ENCODE results near the gene NES.
A peak's percentile ranks its signal among the peaks of the same experiment; 100 is the strongest.

The NES gene

GRCh38 chr1:156677616-156678596, 699 bp upstream of the NES start:
- DNase-seq: peak; percentile 62

DNA sequence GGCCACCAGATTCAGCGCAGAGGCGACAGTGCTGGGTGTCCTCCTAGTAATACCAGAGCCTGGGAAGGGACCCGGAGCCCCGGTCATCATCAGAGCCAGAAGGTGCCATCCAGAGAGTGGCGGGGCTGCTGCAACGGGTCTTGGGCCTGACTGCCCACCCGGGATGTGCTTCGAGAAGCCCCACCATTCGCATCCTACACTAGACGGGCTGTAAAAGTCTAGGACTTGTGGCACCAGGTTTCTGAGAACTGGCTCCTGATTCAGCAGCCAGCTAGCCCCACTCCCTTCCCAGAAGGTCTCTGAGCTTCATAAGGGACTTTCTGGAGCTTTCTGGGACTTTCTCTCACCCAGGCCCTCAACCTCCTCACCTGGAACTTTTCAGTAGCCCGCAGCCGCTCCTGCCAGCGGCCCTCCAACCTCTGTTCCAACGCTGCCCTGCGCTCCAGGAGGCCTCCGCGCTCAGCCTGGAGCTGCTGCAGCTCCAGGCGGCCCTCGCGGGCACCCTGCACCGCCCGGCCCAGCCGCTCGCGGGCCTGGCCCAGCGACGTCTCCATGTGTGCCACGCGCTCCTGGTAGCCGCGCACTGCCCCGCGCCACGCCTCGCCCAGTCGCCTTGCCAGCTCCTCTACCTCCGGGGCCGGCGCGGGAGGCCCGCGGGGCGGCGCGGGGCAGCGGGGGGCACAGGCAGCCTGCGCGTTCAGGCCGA, 940 bp downstream of the NES start:
- DNase-seq: no peak

DNA sequence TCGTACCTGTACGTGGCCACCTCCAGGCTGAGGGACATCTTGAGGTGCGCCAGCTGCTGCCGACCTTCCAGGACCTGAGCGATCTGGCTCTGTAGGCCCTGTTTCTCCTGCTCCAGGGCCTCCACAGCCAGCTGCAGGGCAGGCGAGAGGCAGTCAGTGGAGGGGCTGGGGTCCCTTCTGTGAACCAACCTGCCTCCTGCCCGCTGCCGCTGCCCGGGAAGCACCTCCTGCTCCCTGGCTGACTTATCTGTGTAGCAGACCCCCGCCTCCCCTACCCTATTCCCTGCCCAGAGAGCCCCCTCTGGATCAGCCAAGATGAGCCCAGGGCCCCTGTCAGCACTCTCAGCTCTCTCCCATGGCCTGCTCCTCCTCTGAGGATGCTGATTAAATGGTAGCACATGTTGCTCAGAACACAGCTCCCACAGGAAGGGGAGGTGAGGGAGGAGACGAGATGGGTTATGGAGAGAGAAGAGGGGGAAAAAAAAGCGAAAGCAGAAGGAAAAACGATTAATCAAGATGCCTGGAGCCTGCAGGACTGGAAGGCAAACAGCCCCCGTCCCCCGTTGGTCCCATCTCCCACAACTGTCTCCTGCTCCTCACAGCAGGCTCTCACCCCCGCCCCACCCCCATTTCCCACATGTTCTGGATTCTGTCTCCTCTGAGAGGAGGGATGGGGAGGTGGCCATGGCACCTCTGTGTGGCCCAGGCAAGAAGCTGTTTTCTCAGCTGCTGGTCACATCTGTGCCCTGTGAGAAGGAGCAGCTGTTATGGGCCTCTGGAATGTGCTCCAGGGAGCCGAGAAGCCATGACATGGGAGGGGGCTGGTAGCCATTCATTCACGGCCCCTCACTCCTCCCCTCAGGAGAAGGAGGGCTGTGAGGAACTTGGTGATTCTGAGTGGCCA, 1.7 kb downstream of the NES start:
- no peak for DNase-seq

GRCh38 chr1:156673387-156674121, 3.7 kb downstream of the NES start:
- no peak for DNase-seq

DNA sequence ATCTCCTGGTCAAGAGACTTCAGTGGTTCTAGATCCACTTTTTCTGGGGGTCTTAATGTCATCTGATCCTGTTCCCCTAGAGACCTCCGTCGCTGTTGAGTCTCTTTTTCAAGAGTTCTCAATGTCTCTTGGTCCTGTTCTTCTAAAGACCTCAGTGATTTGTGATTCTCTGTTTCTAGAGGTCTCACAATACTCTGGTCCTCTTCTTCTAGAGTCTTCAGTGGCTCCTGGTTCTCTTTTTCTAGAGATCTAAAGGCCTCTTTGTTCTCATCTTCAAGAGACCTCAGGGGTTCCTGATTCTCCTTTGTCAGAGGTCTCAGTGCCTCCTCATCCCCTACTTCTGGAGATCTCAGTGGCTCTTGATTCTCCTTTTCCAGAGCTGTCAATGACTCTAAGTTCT, 5.4 kb downstream of the NES start:
- no peak for DNase-seq

- no peak for DNase-seq
Observed at GRCh38 chr1:156670791-156671190, 6.4 kb downstream of the NES start.

- no peak for DNase-seq
Observed at GRCh38 chr1:156670359-156670758, 6.8 kb downstream of the NES start.

DNA sequence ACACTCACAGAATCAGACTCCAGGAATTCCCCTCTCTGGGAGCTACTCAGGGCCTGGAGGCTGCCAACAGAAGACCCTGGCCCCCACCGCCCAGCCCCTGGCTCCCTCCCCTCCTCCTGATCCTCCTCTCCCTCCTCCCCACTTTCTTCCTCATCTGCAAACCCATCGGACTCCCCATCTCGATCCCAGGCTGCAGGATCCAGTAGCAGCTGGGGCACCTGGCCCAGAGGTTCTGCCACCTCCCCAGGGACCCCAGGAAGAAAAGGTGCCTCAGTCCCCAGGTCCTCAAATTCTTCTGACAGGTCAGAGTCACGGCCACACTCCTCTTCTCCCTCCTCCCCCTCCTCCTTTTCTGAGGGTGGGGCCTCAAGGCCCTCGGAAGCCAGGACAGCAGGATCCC, 7.4 kb downstream of the NES start:
- DNase-seq: no peak

- DNase-seq: no peak
Observed at GRCh38 chr1:156668801-156669637, 8.2 kb downstream of the NES start.

DNA sequence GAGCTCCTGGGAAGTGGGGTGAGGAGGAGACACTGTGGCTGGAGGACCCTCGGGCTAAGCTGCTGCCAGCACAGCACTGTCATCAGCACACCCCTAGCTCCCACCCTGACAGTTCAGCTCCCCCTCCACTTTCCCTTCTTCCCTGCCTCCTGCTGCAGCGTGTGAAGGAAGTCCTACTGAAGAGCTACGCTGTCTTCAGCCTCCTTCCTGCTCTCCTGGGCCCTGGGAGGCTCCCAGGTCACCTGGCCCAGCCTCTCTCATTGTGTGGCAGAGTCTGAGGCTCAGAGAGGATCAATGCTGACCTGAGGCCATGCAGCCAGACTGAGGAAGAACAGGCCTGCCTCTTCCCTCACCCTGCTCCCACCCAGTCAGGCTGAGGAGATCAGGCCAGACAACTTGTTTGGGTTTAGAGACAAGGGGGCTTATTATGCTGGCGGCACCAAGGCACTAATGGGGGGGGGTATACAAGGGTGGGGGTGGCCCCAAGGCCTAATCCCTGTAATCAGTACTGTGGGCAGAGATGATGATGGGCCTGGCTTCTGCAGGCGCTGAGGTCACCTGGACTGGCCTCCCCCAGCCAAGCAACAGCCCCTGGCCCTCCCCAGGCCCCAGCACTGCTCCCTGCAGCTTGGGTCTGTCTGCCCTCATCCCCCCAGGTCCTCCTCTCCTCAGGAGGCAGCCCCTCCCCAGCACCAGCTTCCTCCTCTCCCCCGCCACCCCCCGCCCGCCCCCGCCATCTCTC, 9.1 kb downstream of the NES start:
- no peak for DNase-seq

DNA sequence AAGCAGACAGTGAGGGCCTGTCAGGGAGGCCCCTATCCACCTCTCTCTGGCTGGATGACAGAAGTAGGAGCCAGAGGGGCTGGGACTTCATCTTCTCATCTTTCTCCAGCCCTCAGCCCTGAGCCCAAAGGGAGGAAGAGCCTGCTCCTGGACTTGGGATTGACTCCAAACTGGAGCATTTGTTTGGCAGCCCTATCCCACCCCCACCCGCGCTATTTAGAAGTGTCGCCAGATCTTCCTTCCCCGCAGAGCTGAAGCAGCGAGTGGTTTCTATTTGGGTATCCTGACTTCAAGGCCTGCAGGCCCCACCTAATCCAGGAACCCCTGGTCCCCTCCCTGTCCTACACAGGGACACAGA, 9.6 kb downstream of the NES start:
- DNase-seq: no peak

DNA sequence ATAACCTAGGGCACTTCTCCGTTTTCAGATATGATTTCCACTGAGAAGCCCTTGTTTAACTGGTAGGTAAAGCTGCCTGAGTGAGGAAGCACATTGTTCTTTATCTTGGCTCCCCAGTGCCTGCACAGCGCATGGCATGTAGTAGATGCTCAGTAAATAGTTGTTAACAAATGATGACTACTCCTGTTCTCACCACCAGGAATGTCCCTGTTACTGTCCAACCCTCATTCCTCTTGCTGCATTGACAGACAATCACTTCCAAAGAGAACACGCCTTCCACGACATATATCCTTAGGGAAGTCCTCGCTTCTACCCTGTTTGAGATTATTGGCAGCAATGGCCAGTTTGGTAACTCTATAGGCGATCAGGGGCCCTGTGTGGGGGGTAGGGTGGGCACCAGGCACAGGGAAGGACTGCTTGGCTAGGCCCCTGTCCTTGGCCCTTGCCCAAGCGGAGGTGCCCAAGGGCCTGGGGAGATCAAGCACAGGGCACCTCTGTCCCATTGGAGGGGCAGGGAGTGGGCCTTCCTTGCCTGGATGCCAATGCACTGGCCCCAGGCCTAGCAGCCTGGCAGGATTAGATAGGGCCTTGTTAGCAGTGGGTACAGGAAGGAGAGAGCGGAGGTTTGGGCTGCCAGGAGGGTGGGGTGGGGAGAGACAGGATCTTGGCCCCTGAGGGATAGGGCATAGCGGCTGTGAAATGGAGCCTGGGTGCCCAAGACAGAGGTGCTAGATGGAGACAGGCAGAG, 10.2 kb downstream of the NES start:
- no peak for DNase-seq

DNA sequence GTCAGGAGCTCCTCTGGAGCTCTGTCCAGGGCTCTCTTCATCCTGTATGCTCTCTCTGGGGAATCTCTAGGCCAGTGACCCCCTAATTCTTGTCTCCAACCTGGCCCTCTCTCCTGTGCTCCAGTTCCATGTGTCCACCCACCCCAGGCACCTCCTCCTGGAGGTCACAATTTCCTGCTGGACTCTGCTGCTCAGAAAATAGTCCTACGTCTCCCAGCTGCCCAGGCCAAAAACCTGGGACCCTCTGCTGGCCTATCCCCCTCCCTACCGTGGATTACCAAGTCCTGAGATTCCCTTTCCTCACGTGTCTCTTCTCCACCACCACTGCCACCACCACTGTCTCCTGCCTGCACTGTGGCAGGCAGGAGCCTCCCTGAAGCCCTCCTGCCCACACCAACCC, 11.7 kb downstream of the NES start:
- DNase-seq: no peak

- DNase-seq: no peak
Observed at GRCh38 chr1:156664767-156665411, 12.3 kb downstream of the NES start.

- DNase-seq: no peak
Observed at GRCh38 chr1:156664046-156664766, 13.0 kb downstream of the NES start.

GRCh38 chr1:156663178-156663577, 14.0 kb downstream of the NES start:
- no peak for DNase-seq

DNA sequence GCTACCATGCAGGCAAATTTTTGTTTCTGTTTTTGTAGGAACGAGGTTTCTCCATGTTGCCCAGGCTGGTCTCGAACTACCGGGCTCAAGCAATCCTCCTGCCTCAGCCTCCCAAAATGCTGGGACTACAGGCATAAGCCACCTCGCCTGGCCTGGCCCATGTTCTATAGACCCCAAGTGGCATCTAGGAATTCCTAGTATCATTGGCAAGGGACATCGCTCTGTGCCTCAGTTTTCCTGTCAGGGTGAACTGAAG, 14.5 kb downstream of the NES start:
- DNase-seq: no peak

GRCh38 chr1:156662005-156662799, 15.0 kb downstream of the NES start:
- DNase-seq: no peak

Data from activated T-cell treated with anti-CD3 and anti-CD28 coated beads, Interleukin-2, amount 50 U/mL, for 48 hours (primary cell).